GM03348 (cell line): Measurements from ENCODE around the gene KCNH6.

Experiments
- DNase-seq: peaks from one replicate; pipeline ENCODE4 v3.0.0; 2012; ENCODE audit warnings: low spot score

The KCNH6 gene

GRCh38 chr17:63552211-63552610 is 29.1 kb downstream of the KCNH6 start:
- DNase-seq = peak; percentile 3

DNA sequence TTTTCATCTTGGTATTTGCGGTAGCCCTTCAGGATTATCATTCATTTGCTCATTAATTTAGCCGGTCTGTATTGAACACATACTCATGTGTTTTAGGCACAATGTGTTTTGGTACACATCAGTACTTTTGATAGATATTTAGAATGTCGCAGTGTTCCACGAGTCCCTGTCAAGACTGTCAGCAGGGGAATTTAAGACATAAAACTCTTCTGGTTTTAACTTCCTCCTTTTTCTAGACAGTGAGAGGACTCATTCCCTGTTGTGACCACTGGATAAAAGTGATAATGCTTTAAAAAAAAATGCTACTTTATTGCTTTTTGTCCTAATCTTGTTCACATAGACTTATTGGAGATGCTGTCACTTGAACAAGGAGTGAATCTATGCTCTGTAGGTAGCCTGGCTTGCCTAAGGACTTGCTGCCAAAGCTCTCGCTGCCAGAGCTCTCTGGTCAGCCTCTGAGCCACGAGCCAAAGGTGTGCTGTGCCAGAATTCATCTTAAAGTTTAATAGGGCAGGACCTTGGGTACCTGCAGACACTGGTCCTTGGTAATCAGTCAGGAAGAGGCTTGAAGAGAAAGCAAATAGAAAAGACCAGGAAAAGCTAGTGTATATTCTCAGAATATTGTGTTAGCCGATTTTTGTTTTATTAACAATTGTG is 32.5 kb downstream of the KCNH6 start:
- no peak for DNase-seq

- no peak for DNase-seq
Observed at GRCh38 chr17:63557416-63557815, 34.3 kb downstream of the KCNH6 start.

- DNase-seq = no peak
Observed at GRCh38 chr17:63558441-63558840, 35.3 kb downstream of the KCNH6 start.

DNA sequence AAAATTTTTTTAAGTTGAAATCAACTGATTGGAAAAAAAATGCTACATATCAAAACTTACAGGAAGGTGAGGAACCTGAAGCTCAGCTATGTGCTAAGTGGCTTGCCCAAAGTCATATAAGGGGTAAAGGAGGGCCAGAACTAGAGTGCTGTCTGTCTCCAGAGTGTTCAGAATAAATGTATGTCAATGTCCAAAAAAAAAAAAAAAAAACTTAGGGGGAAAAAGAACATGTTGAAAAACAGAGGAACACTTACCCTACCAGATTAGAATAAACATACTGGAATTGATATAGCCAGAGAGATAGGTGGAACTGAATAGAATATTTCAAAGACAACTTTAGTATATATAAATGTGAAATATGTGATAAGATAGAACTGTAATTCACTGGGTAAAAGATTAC is 38.7 kb downstream of the KCNH6 start:
- no peak for DNase-seq

- no peak for DNase-seq
Observed at GRCh38 chr17:63563339-63563738, 40.2 kb downstream of the KCNH6 start.

- DNase-seq = no peak
Observed at GRCh38 chr17:63564562-63564961, 41.4 kb downstream of the KCNH6 start.

DNA sequence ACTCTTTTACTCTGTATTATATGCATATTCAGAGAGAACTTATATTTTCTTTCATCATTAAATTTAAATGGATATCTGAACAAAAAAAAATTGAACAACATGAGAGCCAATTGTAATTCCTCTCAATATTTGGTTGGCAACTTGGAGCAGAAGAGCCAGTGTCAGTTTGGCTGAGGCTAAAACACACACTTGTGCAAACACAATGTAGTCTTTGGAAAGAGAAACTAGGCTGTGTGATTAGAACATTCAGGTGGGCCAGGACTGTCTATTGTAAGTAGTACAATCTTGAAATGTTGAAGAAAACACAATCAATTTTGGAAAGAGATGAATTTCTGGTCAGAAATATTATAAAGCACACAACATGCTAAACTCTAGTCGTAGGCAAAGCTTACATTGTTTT is 44.1 kb downstream of the KCNH6 start:
- DNase-seq = no peak

DNA sequence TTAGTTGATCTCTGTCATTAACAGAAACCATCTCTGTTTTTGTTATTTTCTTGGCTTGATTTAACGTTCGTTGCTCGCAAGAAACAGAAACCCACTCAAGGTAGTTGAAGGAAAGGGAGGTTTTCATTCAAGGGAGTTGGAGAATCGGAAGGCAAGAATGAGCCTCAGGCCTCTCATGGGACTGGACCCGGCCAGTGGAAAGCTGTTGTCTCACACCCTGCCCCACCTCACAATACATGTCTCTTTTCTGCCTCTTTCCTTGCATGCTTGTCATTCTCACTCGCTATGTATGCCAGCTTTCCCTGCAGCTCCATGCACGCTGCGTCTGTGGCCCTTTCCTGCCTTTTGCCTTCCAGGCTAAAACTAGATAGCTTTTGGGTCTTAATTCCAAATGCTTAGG is 45.4 kb downstream of the KCNH6 start:
- no peak for DNase-seq

GRCh38 chr17:63571632-63572310 is 48.6 kb downstream of the KCNH6 start:
- peak; percentile 64 for DNase-seq

DNA sequence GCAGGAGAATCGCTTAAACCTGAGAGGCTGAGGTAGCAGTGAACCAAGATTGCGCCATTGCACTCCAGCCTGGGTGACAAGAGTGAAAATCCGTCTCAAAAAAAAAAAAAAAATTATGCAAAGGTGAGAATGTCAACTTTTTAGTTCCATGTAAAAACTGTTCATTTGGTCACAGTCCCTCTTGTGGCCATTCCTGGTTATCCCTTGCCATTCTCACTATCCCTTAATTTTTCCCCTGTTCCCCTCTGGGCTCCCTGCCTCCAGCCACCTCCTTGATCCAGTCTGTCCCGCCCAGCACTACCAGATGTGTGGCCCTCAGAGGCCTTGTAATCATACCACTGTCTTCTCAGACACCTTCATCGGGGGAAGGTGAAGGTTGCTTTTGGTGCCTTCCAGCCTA is 50.5 kb downstream of the KCNH6 start:
- DNase-seq = peak; percentile 22

DNA sequence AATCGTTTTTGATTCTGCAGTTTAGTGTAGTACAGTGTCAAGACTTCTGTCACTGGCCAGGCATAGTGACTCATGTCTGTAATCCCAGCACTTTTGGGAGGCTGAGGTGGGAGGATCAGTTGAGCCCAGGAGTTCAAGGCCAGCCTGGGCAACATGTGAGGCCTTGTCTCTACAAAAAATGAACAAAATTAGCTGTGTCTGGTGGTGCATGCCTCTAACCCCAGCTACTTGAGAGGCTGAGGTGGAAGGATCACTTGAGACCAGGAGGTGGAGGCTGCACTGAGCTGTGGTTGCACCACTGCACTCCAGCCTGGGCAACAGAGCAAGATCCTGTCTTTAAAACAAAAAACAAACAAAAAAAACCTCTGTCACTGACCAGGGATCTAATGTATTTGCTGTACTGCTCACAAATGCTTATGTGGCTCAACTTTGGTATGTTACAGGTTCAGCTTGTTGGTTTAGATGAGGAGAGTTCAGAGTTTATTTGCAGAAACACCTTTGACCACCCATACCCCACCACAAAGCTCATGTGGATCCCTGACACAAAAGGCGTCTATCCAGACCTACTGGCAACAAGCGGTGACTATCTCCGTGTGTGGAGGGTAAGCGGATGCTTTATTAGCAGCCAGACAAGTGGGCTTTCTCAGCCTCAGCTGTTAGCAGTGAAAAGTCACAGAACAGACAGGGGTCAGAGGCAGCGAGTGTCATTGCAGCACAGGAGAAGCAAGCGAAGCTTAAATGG is 55.0 kb downstream of the KCNH6 start:
- no peak for DNase-seq

GRCh38 chr17:63578769-63579111 is 55.6 kb downstream of the KCNH6 start:
- no peak for DNase-seq

GRCh38 chr17:63579633-63580032 is 56.5 kb downstream of the KCNH6 start:
- DNase-seq = no peak

- DNase-seq = no peak
Observed at GRCh38 chr17:63587770-63588169, 64.6 kb downstream of the KCNH6 start.

GRCh38 chr17:63588797-63589196 is 65.6 kb downstream of the KCNH6 start:
- no peak for DNase-seq

GRCh38 chr17:63589646-63590045 is 66.5 kb downstream of the KCNH6 start:
- no peak for DNase-seq

DNA sequence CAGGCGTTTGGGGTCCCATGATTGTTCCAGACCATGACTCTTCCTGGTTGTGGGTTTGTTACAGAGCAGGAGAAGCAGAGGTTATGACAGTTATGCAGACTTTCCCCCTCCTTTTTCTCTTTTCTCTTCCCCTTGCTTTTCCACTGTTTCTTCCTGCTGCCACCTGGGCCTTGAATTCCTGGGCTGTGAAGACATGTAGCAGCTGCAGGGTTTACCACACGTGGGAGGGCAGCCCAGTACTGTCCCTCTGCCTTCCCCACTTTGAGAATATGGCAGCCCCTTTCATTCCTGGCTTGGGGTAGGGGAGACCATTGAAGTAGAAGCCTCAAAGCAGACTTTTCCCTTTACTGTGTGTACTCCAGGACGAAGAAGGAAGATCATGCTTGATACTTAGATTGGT is 69.6 kb downstream of the KCNH6 start:
- DNase-seq = no peak

- no peak for DNase-seq
Observed at GRCh38 chr17:63595132-63595531, 72.0 kb downstream of the KCNH6 start.
